Measurements from ENCODE around the gene FNDC3B.

FNDC3B gene

GRCh38 chr3:172268868-172269267 is 229.5 kb downstream of the FNDC3B start:
- no peak for DNase-seq

GRCh38 chr3:172270557-172271166 is 231.3 kb downstream of the FNDC3B start:
- DNase-seq, result no peak

- DNase-seq, result no peak
Observed at GRCh38 chr3:172271386-172271976, 232.1 kb downstream of the FNDC3B start.

GRCh38 chr3:172272698-172273097 is 233.3 kb downstream of the FNDC3B start:
- no peak for DNase-seq

- no peak for DNase-seq
Observed at GRCh38 chr3:172273378-172273777, 234.0 kb downstream of the FNDC3B start.

- no peak for DNase-seq
Observed at GRCh38 chr3:172274906-172275305, 235.5 kb downstream of the FNDC3B start.

GRCh38 chr3:172275586-172275985 is 236.2 kb downstream of the FNDC3B start:
- DNase-seq, result no peak

- no peak for DNase-seq
Observed at GRCh38 chr3:172276103-172276502, 236.7 kb downstream of the FNDC3B start.

GRCh38 chr3:172277151-172277652 is 237.8 kb downstream of the FNDC3B start:
- no peak for DNase-seq

GRCh38 chr3:172279191-172279640 is 239.8 kb downstream of the FNDC3B start:
- DNase-seq, result no peak

GRCh38 chr3:172279974-172280373 is 240.6 kb downstream of the FNDC3B start:
- no peak for DNase-seq

GRCh38 chr3:172280406-172281051 is 241.2 kb downstream of the FNDC3B start:
- no peak for DNase-seq

GRCh38 chr3:172281884-172282283 is 242.5 kb downstream of the FNDC3B start:
- DNase-seq, result no peak

- DNase-seq, result no peak
Observed at GRCh38 chr3:172282850-172283249, 243.5 kb downstream of the FNDC3B start.

- DNase-seq, result peak in 1 of 2 donors; percentile 22
Observed at GRCh38 chr3:172283841-172284357, 244.5 kb downstream of the FNDC3B start.

- no peak for DNase-seq
Observed at GRCh38 chr3:172285844-172286243, 246.5 kb downstream of the FNDC3B start.

GRCh38 chr3:172286548-172287148 is 247.3 kb downstream of the FNDC3B start:
- no peak for DNase-seq

- DNase-seq, result no peak
Observed at GRCh38 chr3:172287937-172288477, 248.6 kb downstream of the FNDC3B start.

- no peak for DNase-seq
Observed at GRCh38 chr3:172288651-172289050, 249.3 kb downstream of the FNDC3B start.

- DNase-seq, result peak in 1 of 2 donors; percentile 21
Observed at GRCh38 chr3:172289583-172289982, 250.2 kb downstream of the FNDC3B start.

- no peak for DNase-seq
Observed at GRCh38 chr3:172290457-172290856, 251.1 kb downstream of the FNDC3B start.

- no peak for DNase-seq
Observed at GRCh38 chr3:172291650-172292049, 252.3 kb downstream of the FNDC3B start.

GRCh38 chr3:172292422-172292821 is 253.0 kb downstream of the FNDC3B start:
- no peak for DNase-seq

Measured in inflammatory macrophage (primary cell).